ENCODE data around the gene CLIC5. TPM values are rescaled to one million over a fixed set of nuclear protein-coding genes. Genes with fewer than 3 reads are reported as not detected.

CLIC5 gene
- total RNA-seq, 1 donor from 2014 or later, result 10.9 TPM

DNA sequence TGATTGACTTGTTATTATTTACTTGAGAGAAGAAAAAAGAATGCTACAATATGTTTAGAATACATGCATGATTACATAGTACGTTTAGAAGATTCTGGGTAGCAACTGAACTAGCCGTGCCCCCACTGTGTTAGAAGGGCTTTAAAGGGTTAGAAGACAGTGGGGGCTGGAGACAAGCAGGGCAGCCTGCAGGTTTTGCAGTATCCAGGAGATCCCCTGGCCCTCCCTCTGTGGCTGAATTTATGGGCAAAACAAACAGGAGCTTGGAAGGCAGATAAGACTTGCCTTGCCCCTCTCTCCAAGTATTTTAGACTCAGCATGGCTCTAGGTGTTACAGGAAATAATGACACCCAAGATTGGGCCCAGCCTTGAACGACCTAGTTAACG lies 179.2 kb downstream of the CLIC5 start:
- no peaks in the 10 kb centered on the region for H3K4me1 Mint-ChIP-seq (ENCODE audit: unreplicated experiment)
- no peaks in the 10 kb centered on the region for H3K36me3 Mint-ChIP-seq (ENCODE audit: low read depth, unreplicated experiment)
- no peak overlapping the region for H3K27ac Mint-ChIP-seq (ENCODE audit: unreplicated experiment)
- no peaks in the 10 kb centered on the region for H3K9me3 Mint-ChIP-seq (ENCODE audit: unreplicated experiment)
- DNase-seq (ENCODE audit: low spot score), result no peak
- no peak for TF ChIP-seq CTCF (IDR thresholded peaks at IDR 0.05; ENCODE audit: unreplicated experiment)
- peaks cover 4% of the 10 kb centered on the region for H3K27me3 Mint-ChIP-seq (ENCODE audit: unreplicated experiment)
- H3K4me3 Mint-ChIP-seq (ENCODE audit: unreplicated experiment), result no peak overlapping the region

DNA sequence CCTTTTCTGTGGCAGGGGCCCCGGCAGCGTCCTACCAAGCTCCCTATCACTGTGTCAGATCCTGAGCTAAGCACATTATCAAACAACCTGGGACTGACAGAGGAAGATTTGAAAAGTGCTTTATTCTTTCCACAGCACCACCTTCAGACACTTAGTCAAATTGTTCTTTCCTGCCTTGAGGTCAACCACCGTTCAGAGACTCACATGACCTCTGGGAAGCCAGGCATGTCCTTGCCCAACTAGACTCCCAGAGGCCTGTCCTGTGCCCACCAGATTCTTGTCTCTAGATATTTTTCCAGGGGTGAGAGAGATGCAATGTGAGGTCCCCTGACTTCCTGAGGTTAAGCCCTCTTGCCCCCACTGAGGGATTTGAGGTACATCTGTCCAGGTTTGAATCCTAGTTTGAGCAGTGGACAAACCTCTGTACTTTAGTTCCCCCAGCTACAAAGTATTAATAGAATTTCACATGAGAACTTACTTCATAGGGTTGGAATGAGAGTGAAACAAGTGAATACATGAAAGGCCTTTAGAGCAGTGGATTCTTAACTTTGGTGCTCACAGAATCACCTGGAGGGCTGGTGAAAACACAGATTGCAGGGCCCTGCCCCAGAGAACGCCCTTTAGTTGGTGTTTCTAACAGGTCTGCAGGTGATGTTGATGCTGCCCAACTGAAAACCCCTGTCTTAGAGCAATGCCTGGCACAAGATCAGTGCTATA lies 179.8 kb downstream of the CLIC5 start:
- Mint-ChIP-seq H3K4me3 (ENCODE audit: unreplicated experiment) (no peak overlapping the region), H3K36me3 (ENCODE audit: low read depth, unreplicated experiment) (no peaks in the 10 kb centered on the region), H3K4me1 (ENCODE audit: unreplicated experiment) (no peaks in the 10 kb centered on the region), H3K27ac (ENCODE audit: unreplicated experiment) (no peak overlapping the region), H3K9me3 (ENCODE audit: unreplicated experiment) (no peaks in the 10 kb centered on the region), H3K27me3 (ENCODE audit: unreplicated experiment) (peaks cover 4% of the 10 kb centered on the region)
- no peak for TF ChIP-seq CTCF (IDR thresholded peaks at IDR 0.05; ENCODE audit: unreplicated experiment)
- DNase-seq (ENCODE audit: low spot score), result no peak

DNA sequence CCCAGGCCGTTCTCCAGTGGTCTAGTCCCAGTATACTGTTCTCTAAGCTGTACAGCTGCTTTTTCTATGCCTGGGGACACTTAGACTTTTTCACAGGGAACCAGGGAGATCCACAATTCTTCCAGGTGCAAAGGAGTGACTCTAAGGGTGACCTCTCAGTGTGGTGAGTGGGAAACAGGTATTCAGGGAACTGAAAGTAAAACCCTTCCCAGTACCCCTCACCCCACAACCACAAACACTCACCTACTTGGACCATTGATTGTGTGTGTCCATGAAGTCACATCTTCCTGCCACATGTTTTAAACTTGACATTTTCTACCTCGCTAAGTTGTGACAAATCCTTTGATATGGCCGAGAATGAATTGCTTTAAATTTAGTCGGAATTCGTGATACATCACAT lies 183.6 kb downstream of the CLIC5 start:
- H3K27me3 Mint-ChIP-seq (ENCODE audit: unreplicated experiment), result peaks cover 4% of the 10 kb centered on the region
- H3K27ac Mint-ChIP-seq (ENCODE audit: unreplicated experiment), result no peak overlapping the region
- H3K9me3 Mint-ChIP-seq (ENCODE audit: unreplicated experiment), result no peaks in the 10 kb centered on the region
- DNase-seq (ENCODE audit: low spot score), result no peak
- TF ChIP-seq CTCF (IDR thresholded peaks at IDR 0.05; ENCODE audit: unreplicated experiment), result no peak
- no peak overlapping the region for H3K4me3 Mint-ChIP-seq (ENCODE audit: unreplicated experiment)
- H3K36me3 Mint-ChIP-seq (ENCODE audit: low read depth, unreplicated experiment), result no peaks in the 10 kb centered on the region
- H3K4me1 Mint-ChIP-seq (ENCODE audit: unreplicated experiment), result no peaks in the 10 kb centered on the region

Other genes starting within 250 kb of the CLIC5 start
- gene ENPP4, start 114.1 kb upstream of the CLIC5 start, total RNA-seq (ENCODE audit: unreplicated experiment), result 6.1 TPM
- 4.8 TPM for gene ENPP5, start 155.1 kb upstream of the CLIC5 start, total RNA-seq (ENCODE audit: unreplicated experiment)

Data from endothelial cell (in vitro differentiated cells).